ENCODE measurements around the gene FOSB.

DNA sequence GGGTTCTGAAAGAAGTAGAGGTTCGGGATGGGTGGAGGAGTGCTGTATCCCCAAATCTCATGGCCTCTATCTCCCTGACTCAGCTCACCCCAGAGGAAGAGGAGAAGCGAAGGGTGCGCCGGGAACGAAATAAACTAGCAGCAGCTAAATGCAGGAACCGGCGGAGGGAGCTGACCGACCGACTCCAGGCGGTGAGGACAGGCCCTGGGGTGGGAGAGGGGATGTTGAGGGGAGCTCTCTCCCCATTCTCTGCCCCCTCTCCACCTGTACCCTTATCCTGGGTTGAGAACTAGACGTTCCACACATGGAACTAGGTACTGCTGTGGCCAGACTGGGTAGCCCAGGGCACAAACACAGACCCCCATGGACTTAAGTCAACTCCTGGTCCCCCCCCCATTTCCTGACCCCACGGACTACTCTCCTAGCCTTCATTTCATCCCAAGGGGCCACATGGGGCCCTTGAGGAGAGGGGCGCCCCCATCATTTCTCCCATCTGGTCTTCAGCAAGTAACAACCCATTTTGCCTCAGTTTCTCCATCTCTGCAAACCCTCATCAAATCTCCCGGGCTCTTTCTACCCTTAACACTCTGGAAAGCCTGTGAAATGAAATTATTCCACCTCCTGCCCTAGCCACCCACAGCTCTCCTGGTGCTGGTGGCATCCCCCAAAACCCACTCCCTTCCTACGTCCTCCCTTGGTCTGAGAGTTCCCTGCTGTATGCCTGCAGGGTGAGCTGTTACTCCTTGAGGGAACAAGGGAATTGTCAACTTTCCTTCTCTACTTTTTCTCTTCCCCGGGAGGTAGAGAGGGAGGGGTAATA, 3.5 kb downstream of the FOSB start:
- TF ChIP-seq BHLHE40 (IDR thresholded peaks at IDR 0.05; ENCODE audit: low read length) (no peak), MCM2 (IDR thresholded peaks at IDR 0.05; ENCODE audit: low read depth) (no peak), AFF1 (IDR thresholded peaks at IDR 0.05; ENCODE audit: low read depth in 1 of 2, partially characterized antibody in 2 of 2) (no peak), EZH2 (IDR thresholded peaks at IDR 0.05; ENCODE audit: borderline replicate concordance, low read depth, low read length) (no peak), TEAD2 (tag; IDR thresholded peaks at IDR 0.05) (no peak), TAF1 (IDR thresholded peaks at IDR 0.05; ENCODE audit: control insufficient read depth, extremely low read depth, insufficient read depth, low read length, severe bottlenecking) (no peak), CTCF (IDR thresholded peaks at IDR 0.05 in 2 of 3, conservative IDR thresholded peaks at IDR 0.05 in 1 of 3; ENCODE audit: insufficient read depth in 2 of 3, low read depth in 1 of 3, low read length in 3 of 3) (no peak), SMAD3 (CRISPR knock-in tag; conservative IDR thresholded peaks at IDR 0.05) (no peak), EP300 (IDR thresholded peaks at IDR 0.05; ENCODE audit: low read length) (no peak)
- TF ChIP-seq, protein P1, sequence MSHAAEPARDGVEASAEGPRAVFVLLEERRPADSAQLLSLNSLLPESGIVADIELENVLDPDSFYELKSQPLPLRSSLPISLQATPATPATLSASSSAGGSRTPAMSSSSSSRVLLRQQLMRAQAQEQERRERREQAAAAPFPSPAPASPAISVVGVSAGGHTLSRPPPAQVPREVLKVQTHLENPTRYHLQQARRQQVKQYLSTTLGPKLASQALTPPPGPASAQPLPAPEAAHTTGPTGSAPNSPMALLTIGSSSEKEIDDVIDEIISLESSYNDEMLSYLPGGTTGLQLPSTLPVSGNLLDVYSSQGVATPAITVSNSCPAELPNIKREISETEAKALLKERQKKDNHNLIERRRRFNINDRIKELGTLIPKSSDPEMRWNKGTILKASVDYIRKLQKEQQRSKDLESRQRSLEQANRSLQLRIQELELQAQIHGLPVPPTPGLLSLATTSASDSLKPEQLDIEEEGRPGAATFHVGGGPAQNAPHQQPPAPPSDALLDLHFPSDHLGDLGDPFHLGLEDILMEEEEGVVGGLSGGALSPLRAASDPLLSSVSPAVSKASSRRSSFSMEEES (CRISPR knock-in tag; IDR thresholded peaks at IDR 0.05): no peak
- TF ChIP-seq, protein P2, sequence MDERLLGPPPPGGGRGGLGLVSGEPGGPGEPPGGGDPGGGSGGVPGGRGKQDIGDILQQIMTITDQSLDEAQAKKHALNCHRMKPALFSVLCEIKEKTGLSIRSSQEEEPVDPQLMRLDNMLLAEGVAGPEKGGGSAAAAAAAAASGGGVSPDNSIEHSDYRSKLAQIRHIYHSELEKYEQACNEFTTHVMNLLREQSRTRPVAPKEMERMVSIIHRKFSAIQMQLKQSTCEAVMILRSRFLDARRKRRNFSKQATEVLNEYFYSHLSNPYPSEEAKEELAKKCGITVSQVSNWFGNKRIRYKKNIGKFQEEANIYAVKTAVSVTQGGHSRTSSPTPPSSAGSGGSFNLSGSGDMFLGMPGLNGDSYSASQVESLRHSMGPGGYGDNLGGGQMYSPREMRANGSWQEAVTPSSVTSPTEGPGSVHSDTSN (CRISPR knock-in tag; IDR thresholded peaks at IDR 0.05; ENCODE audit: low read depth): no peak
- TF ChIP-seq, protein P2 (tag; conservative IDR thresholded peaks at IDR 0.05; ENCODE audit: low read depth): no peak
- TF ChIP-seq, protein P3, sequence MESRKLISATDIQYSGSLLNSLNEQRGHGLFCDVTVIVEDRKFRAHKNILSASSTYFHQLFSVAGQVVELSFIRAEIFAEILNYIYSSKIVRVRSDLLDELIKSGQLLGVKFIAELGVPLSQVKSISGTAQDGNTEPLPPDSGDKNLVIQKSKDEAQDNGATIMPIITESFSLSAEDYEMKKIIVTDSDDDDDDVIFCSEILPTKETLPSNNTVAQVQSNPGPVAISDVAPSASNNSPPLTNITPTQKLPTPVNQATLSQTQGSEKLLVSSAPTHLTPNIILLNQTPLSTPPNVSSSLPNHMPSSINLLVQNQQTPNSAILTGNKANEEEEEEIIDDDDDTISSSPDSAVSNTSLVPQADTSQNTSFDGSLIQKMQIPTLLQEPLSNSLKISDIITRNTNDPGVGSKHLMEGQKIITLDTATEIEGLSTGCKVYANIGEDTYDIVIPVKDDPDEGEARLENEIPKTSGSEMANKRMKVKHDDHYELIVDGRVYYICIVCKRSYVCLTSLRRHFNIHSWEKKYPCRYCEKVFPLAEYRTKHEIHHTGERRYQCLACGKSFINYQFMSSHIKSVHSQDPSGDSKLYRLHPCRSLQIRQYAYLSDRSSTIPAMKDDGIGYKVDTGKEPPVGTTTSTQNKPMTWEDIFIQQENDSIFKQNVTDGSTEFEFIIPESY (CRISPR knock-in tag; IDR thresholded peaks at IDR 0.05): no peak
